ENCODE results near the gene GHR.

Gene GHR

DNA sequence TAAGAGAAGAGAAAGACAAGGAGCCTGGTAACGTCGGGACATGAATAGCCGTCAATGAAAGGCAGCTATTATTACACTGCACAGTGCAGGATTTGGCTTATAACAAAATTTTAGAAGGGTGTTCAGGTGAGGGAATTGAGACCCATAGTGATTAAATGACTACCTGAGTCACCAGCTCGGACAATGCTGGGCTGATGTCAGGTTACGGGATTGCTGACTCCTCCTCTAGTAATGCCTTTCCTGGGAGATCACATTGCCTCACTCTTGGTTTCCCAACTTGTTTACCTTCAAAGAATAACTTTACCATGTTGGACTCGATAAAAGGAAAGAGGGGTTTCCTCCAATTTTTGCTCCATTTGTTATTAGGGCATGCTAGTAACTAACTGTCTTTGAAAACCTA lies 132.6 kb downstream of the GHR start:
- Histone ChIP-seq H3K27ac (no peak overlapping the region), H2AFZ (ENCODE audit: low read depth) (no peak overlapping the region), H4K20me1 (ENCODE audit: insufficient read depth) (no peaks in the 10 kb centered on the region), H3K36me3 (ENCODE audit: insufficient read depth) (no peaks in the 10 kb centered on the region), H3K79me2 (ENCODE audit: insufficient read depth, low read depth) (no peaks in the 10 kb centered on the region), H3K4me2 (no peak overlapping the region), H3K27me3 (ENCODE audit: insufficient read depth, low read depth) (no peaks in the 10 kb centered on the region), H3K4me1 (ENCODE audit: low read depth, poor library complexity, severe bottlenecking) (no peaks in the 10 kb centered on the region), H3K4me3 (IDR thresholded peaks at IDR 0.05; ENCODE audit: insufficient read depth, low read depth, low read length) (no peak overlapping the region), H3K9ac (no peak overlapping the region)
- TF ChIP-seq, protein P1, sequence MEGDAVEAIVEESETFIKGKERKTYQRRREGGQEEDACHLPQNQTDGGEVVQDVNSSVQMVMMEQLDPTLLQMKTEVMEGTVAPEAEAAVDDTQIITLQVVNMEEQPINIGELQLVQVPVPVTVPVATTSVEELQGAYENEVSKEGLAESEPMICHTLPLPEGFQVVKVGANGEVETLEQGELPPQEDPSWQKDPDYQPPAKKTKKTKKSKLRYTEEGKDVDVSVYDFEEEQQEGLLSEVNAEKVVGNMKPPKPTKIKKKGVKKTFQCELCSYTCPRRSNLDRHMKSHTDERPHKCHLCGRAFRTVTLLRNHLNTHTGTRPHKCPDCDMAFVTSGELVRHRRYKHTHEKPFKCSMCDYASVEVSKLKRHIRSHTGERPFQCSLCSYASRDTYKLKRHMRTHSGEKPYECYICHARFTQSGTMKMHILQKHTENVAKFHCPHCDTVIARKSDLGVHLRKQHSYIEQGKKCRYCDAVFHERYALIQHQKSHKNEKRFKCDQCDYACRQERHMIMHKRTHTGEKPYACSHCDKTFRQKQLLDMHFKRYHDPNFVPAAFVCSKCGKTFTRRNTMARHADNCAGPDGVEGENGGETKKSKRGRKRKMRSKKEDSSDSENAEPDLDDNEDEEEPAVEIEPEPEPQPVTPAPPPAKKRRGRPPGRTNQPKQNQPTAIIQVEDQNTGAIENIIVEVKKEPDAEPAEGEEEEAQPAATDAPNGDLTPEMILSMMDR (conservative IDR thresholded peaks at IDR 0.05; ENCODE audit: low read depth, low read length), result no peak

DNA sequence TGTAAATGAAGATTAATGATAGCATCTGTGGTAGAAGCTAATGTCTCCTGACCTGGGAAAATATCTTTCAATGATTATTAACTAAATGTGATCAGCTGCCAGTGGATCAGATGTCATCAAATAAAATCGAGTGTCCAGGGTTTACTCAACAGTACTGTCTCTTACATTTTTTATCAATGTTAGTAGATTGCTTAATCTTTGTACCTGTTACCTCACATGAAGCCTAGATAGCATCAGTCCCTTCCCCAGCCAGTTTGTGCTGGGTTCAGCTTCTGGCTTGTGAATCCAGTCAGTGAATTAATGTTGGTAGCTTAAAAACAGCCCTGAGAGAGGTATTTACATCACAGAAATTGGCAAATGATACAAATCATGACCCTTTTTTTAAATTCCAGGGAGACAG lies 134.4 kb downstream of the GHR start:
- H3K9ac ChIP-seq, result no peak overlapping the region
- H3K36me3 ChIP-seq (ENCODE audit: insufficient read depth), result no peaks in the 10 kb centered on the region
- no peak overlapping the region for H3K27ac ChIP-seq
- no peaks in the 10 kb centered on the region for H4K20me1 ChIP-seq (ENCODE audit: insufficient read depth)
- TF ChIP-seq, protein P1 (conservative IDR thresholded peaks at IDR 0.05; ENCODE audit: low read depth, low read length), result no peak
- no peaks in the 10 kb centered on the region for H3K79me2 ChIP-seq (ENCODE audit: insufficient read depth, low read depth)
- no peak overlapping the region for H3K4me2 ChIP-seq
- no peak overlapping the region for H2AFZ ChIP-seq (ENCODE audit: low read depth)
- no peaks in the 10 kb centered on the region for H3K4me1 ChIP-seq (ENCODE audit: low read depth, poor library complexity, severe bottlenecking)
- no peak overlapping the region for H3K4me3 ChIP-seq (IDR thresholded peaks at IDR 0.05; ENCODE audit: insufficient read depth, low read depth, low read length)
- H3K27me3 ChIP-seq (ENCODE audit: insufficient read depth, low read depth), result no peaks in the 10 kb centered on the region

DNA sequence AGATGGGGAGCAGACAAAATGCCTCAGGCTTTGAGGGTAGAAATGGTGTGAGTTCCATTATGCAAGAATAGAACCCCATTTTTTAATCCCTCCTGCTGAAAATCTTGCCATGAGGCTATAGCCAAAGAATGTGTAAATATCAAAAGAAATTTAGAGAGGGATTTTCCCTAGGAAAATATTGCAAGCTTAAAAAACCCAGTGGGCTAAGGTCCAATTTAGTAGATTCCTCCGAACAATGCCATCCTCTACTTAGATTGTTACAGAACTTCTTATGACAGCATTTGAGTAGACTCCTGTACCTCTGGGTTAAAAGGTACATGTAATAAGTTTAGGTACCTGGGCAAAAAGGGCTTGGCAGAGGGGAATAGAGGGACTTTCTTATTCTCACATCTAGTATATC lies 138.4 kb downstream of the GHR start:
- Histone ChIP-seq H2AFZ (ENCODE audit: low read depth) (no peak overlapping the region), H3K36me3 (ENCODE audit: insufficient read depth) (no peaks in the 10 kb centered on the region), H3K9ac (no peak overlapping the region), H3K4me1 (ENCODE audit: low read depth, poor library complexity, severe bottlenecking) (no peaks in the 10 kb centered on the region), H3K4me2 (no peak overlapping the region), H4K20me1 (ENCODE audit: insufficient read depth) (no peaks in the 10 kb centered on the region), H3K79me2 (ENCODE audit: insufficient read depth, low read depth) (no peaks in the 10 kb centered on the region), H3K27ac (no peak overlapping the region), H3K4me3 (IDR thresholded peaks at IDR 0.05; ENCODE audit: insufficient read depth, low read depth, low read length) (no peak overlapping the region), H3K27me3 (ENCODE audit: insufficient read depth, low read depth) (no peaks in the 10 kb centered on the region)
- TF ChIP-seq, protein P1 (conservative IDR thresholded peaks at IDR 0.05; ENCODE audit: low read depth, low read length), result no peak

DNA sequence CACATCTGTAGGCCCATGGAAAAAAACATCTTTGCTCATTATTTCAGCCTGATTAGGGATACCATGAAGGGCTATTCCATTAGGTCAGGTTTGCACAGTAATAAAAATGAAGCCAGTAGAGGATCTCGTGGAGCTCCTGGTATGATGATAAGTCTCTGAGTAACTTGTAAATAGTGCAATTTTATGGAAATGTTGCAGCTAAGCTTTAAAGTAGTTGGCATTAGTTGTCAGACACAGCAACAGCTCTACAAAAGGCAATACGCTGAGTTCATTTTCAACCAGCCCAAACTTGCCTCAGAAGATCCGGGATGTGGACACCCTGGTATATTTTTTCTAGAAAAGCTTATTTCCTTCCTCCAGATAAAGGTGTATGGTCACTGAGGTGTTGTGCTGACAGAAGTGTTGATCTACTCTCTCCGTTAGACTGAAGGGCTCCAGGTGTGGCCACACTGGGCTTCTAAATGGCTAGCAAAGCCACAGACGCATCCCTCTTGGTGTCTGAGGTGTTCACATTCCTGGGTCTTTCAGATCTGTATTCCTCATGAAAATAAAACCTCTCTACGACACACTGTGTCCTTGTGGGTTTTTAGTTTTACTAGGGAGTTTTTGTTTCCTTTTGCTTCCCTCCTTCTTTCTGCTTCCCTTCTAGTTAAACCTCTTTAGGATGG lies 141.6 kb downstream of the GHR start:
- TF ChIP-seq, protein P1 (conservative IDR thresholded peaks at IDR 0.05; ENCODE audit: low read depth, low read length), result no peak
- Histone ChIP-seq H3K27ac (no peak overlapping the region), H3K4me3 (IDR thresholded peaks at IDR 0.05; ENCODE audit: insufficient read depth, low read depth, low read length) (no peak overlapping the region), H3K27me3 (ENCODE audit: insufficient read depth, low read depth) (no peaks in the 10 kb centered on the region), H3K79me2 (ENCODE audit: insufficient read depth, low read depth) (no peaks in the 10 kb centered on the region), H3K4me2 (no peak overlapping the region), H4K20me1 (ENCODE audit: insufficient read depth) (no peaks in the 10 kb centered on the region), H2AFZ (ENCODE audit: low read depth) (no peak overlapping the region), H3K9ac (no peak overlapping the region), H3K36me3 (ENCODE audit: insufficient read depth) (no peaks in the 10 kb centered on the region), H3K4me1 (ENCODE audit: low read depth, poor library complexity, severe bottlenecking) (no peaks in the 10 kb centered on the region)
